Measurements from ENCODE around the gene ZNF780A.
"Not testable (repeated sequence)": the region's sequence is repeated elsewhere in the genome, so short reads cannot be mapped to it uniquely, and the experiment has no call there.

ZNF780A gene

DNA sequence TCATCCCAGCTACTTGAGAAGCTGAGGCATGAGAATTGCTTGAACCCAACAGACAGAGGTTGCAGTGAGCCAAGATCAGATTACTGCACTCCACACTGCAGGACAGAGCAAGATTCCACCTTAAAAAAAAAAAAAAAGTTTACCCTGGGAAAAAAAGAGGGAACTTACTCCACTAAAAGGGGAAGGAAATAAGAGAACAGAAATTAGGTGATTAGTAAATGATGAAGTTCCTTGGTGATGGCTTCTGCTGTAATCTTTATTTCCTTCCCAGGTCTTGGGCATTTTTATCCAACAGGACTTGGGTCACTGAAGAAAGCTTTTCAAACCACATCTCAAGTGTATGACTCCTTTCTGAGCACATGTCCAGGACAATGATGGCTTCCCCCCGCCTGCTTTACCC is 9.3 kb downstream of the ZNF780A start:
- DNase-seq, result no peak

DNA sequence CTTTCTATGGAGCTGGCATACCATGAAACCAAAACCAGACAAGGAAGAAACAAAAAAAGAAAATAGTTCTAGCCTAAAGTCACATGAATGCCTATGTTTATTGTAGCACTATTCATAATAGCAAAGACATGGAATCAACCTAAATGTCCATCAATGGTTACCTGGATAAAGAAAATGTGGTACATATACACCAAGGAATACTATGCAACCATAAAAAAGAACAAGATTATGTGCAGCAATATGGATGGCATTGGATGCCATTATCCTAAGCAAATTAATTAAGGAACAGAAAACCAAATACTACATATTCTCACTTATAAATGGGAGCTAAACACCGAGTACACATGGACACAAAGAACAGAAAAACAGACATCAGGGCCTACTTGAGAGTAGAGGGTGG is 10.5 kb downstream of the ZNF780A start:
- DNase-seq, result no peak

DNA sequence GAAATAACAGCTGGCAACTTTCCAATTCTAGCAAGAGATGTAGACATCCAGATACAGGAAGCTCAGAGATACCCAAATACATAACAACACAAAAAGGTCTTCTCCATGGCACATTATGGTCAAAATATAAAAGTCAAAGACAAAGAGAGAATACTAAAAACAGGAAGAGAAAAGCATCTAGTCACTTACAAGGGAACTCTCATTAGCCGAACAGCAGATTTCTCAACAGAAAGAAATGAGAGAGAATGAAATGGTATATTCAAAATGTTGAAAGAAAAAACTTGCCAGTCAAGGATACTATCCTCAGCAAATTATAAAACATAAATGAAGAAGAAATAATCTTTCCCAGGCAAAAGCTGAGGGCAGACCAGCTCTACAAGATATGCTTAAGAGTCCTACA is 12.4 kb downstream of the ZNF780A start:
- no peak for DNase-seq

DNA sequence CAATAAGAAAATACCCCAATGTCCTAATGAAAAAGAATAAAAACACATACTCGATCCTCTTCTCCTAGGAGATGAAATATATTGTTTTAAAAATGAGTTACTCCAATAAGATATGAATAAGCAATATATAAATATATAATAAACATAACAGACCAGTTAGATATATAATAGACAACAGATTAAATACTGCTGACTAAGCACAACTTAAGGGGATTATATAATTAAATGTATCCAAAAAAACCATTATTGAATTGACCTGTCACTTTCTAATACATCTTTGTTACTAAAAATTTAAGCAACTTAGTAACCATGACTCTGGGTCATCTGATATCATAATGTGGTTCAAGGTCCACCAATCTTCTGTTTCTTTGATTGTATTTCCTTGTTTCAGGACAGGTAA is 20.7 kb downstream of the ZNF780A start:
- no peak for DNase-seq

DNA sequence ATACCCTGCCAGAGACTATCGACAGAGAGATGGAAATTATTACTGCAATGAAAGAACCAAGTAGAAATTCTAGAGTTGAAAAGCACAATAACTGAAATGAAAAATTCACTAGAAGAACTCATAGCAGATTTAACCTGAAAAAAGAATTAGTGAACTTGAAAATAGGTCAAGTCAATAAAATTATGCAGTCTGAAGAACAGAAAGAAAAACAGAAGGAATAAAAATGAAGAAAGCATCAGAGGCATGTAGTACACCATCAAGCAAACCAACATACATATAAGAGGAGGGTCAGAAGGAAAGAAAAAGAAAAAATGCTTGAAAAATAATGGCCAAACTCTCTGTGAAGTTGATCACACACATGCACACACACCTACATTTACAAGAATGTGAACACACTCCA is 31.1 kb downstream of the ZNF780A start:
- no peak for DNase-seq

DNA sequence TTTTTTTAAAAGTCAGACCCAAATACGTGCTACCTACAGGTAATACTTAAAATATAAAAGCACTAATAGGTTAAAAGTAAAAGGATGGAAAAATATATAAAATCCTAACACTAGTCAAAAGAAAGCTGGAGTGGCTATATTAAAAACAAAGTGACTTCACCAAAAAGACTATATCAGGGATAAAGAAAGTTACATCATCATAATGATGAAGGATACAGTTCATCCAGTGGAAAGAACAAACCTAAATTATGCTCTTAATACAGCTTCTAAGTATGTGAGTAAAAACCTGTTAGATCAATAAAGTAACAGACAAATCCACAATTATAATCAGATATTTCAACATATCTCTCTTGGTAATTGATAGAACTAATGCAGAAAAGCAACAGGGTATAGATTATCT is 33.6 kb downstream of the ZNF780A start:
- DNase-seq, result no peak

DNA sequence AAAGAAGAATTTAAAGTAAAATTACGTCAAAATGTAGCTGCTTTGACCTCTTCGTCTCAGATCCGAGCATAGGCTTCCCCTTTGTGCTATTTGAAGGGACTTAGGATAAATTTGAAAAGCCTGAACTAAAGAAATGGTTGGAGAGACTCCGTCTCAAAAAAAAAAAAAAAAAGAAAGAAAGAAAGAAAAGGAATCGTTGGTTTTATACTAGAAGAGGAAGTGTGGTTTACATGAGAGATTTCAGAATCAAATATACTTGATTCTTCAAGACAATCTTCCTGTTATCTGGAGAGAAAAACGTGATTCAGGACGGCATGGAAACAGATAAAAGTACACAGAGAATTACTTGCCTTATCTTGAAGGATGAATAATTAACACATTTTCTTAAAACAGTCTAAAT is 34.2 kb downstream of the ZNF780A start:
- DNase-seq, result no peak

DNA sequence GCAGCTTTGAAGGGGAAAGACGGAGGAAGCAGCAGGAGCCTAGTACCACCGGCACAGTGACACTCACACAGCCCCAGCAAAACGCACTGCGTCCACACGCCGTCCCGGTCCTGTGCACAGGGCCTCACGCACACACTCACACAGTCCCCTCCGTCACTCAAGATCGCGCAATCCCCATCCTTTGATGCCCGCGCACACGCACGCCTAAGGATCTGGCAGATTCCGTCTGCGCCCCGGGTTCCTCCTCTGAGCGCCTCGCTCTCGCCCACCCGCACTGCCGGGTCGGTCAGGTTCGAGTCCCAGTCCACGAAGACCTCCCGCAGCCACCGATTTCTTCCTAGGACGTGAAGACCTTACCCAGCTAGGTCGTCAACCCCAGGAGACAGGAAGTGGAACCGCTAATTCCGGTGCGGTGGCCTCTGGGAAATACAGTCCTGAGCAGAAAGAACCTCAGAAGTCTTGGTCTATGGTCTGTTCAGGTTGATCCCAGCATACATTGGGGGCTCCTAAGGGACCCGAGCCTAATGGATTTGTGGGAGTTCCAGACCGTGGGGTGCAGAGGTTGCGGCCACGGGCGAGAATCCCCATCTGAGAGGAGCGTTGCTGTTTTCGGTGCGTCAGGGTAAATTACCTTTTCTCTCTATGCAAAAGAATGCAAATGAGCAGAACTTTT is 34.8 kb downstream of the ZNF780A start, which contains the start of gene ZNF780B:
TSS of gene ZNF780B (minus strand) at position 400 of the 673 bp plus-strand sequence. CDS start 5,899 bp downstream, outside the sequence.
- peak; percentile 57 for DNase-seq

DNA sequence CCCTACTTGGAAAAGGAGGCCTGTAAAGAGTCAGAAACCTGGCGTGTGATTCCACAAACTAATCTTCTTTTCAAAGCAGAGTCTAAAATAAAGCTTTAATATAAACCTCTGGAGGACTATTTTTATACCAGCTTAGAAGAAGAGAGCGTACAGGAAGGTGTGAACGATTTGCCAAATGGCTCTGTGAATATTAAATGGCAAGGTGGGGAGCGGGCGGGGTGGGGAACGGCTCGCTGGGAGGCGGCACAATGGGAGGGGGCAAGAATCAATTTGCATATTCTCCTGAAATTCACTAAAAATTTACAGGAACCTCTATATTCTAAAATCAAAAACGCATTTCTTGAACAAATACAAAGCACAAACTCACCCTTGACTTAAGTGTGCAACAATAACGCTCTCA is 35.7 kb downstream of the ZNF780A start:
- no peak for DNase-seq

DNA sequence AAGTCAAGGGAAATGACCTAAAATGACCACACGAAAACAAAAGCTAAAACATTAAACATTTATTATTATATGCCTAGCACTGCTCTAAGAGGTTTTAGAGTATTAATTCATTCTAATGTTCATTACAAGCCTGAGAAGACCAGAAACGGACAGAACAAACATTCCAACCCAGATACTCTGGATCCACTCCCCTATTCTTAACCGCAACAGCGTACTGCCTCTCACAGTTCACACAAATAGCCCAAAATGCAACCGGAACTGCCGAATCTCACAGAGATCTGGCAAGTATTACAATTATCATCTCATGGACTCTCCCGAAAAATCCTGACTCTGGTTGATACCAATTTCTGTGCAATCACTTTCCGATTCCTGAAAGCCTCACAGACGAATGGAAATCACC is 36.1 kb downstream of the ZNF780A start:
- no peak for DNase-seq

DNA sequence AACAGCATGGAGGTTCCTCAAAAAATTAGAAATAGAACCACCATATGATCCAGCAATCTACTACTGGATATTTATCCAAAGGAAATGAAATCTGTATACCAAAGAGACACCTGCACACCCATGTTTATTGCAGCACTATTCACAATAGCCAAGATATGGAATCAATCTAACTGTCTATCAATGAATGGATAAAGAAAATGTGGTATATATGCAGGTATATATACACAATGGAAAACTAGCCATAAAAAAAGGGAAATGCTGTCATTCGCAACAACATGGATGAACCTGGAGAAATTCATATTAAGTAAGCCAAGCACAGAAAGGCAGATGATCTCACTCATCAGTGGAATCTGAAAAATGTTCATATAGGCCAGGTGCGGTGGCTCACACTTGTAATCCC is 37.3 kb downstream of the ZNF780A start:
- DNase-seq, result no peak

DNA sequence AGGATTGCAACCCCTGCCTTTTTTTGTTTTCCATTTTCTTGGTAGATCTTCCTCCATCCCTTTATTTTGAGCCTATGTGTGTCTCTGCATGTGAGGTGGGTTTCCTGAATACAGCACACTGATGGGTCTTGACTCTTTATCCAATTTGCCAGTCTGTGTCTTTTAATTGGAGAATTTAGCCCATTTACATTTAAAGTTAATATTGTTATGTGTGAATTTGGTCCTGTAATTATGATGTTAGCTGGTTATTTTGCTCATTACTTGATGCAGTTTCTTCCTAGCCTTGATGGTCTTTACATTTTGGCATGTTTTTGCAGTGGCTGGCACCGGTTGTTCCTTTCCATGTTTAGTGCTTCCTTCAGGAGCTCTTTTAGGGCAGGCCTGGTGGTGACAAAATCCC is 49.0 kb downstream of the ZNF780A start:
- not testable (repeated sequence) for DNase-seq

DNA sequence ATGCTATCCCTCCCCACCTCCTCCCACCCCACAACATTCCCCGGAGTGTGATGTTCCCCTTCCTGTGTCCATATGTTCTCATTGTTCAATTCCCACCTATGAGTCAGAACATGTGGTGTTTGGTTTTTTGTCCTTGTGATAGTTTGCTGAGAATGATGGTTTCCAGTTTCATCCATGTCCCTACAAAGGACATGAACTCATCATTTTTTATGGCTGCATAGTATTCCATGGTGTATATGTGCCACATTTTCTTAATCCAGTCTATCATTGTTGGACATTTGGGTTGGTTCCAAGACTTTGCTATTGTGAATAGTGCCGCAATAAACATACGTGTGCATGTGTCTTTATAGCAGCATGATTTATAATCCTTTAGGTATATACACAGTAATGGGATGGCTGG is 52.7 kb downstream of the ZNF780A start:
- not testable (repeated sequence) for DNase-seq

DNA sequence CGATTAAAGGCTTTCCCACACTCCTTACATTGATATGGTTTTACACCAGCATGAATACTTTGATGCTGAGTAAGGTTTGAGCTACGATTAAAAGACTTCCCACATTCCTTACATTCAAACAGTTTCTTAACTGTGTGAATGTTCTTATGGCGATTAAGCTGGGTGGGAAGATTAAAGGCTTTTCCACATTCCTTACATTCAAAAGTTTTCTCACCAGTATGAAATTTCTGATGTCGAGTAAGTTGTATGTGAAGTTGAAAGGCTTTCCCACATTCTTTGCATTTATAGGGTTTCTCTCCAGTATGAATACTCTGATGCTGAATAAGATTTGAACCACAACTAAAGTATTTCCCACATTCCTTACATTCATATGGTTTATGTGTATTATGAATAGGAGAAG is 54.7 kb downstream of the ZNF780A start:
- peak; percentile 9 for DNase-seq

DNA sequence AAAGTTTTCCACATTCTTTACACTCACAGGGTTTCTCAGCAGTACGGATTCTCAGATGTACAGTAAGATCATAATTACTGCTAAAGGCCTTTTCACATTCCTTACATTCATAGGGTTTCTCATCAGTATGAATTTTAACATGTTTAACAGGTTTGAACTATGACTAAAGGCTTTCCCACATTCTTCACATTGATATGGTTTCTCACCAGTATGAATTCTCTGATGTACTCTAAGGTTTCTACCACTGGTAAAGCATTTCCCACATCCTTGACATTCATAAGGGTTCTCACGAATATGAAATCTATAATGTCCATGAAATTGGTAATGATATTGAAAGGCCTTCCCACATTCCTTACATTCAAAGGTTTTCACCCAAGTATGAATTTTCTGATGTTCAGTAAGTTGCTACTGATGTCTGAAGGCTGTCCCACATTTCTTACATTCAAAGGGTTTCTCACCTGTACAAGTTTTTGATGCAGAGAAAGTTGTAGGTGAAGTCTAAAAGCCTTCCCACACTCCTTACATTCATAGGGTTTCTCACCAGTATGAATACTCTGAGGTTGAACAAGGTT is 56.7 kb downstream of the ZNF780A start:
- no peak for DNase-seq

DNA sequence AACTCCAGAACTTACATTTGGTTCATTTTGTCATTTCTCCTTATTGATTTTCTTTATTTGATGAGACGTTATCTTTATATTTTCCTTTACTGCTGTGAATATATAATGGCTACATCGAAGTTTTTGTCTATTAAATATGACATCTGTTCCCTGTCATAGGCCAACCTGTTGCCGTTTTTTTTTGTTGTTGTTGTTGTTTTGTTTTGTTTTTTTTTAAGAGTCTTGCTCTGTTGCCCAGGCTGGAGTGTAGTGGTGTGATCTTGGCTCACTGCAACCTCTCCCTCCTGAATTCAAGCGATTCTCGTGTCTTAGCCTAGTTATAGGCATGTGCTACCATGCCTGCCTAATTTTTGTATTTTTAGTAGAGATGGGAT is 64.2 kb downstream of the ZNF780A start:
- DNase-seq, result no peak

DNA sequence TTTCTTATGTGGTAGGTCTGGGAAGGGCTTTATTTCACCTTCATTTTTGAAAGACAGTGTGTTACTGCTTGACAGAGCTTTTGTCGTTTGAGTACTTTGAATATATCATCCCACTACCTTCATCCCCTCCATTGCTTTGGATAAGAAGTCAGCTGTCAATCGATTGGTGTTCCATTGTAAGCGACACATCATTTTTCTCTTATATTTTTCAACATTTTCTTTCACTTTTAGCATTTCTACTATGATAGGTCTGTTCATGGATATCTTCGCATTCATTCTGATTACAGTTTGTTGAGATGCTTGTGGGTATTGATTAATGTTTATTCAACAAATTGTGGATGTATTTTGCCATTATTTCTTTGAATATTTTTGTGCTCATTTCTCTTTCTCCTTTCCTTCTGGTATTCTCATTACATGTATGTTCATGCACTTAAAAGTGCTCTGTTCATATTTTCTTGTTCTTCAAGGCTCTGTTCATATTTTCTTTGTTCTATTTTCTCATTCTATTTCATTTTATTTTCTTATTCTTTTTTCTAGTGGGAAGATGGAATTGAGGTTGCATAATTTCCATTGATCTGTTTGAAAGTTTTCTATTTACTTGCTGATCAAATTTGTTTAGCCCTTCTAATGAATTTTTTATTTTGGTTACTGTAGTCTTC is 64.7 kb downstream of the ZNF780A start:
- DNase-seq, result no peak

DNA sequence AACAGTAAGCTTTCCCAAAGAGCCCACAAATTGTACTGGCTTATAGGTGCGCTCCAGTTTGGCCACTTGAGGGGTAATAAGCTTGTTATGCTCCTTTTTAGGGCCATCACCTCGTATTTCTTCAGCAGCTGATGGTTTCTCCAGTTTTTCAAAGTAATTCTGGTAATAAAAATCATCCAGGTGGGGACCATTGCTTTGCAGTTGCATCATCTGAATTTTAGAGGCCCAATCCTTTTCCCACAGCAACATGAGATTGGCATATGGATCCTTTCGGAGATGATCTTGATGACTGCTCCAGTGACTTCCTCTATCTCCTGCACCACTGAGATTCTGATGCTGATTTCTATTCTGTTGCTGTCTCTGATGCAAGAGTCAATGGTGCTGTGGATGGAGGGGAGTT is 66.8 kb downstream of the ZNF780A start:
- no peak for DNase-seq

Measured in fibroblast of skin of abdomen (primary cell).